ENCODE measurements around the gene ANKRD40CL.

ANKRD40CL gene

GRCh38 chr17:50778988-50779387, 11.7 kb upstream of the ANKRD40CL start:
- Mint-ChIP-seq H3K27ac (no peak overlapping the region), H3K9me3 (no peaks in the 10 kb centered on the region), H3K4me3 (no peak overlapping the region), H3K27me3 (peaks cover 10% of the 10 kb centered on the region), H3K36me3 (no peaks in the 10 kb centered on the region), H3K4me1 (peaks cover 3% of the 10 kb centered on the region)
- no peak for DNase-seq (ENCODE audit: low spot score in 2 of 2)
- ATAC-seq (ENCODE audit: low read depth) = no peak

GRCh38 chr17:50778471-50778870, 11.2 kb upstream of the ANKRD40CL start:
- H3K4me3 Mint-ChIP-seq = no peak overlapping the region
- H3K9me3 Mint-ChIP-seq = no peaks in the 10 kb centered on the region
- H3K27me3 Mint-ChIP-seq = peaks cover 8% of the 10 kb centered on the region
- DNase-seq (ENCODE audit: low spot score in 2 of 2) (no peak), ATAC-seq (ENCODE audit: low read depth) (no peak)
- no peak overlapping the region for H3K27ac Mint-ChIP-seq
- H3K4me1 Mint-ChIP-seq = peaks cover 3% of the 10 kb centered on the region
- no peaks in the 10 kb centered on the region for H3K36me3 Mint-ChIP-seq

DNA sequence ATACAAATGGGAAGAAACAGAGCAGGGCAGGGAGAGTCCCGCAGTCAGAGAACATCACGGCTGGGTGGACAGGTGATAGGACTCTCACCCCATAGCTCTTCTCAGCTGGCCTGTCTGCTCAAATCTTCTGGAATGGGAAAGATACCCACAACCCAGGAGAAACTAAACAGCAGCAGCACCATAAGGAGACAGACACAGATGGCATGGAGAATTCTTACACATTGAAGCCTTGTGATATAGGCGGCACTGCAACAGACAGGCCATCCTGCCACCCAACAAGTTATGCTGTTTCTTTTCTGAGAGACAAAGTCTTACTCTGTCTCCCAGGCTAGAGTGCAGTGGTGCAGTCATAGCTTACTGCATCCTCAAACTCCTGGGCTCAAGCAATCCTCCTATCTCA, 8.6 kb upstream of the ANKRD40CL start:
- Mint-ChIP-seq H3K36me3 (no peaks in the 10 kb centered on the region), H3K4me1 (peaks cover 3% of the 10 kb centered on the region), H3K4me3 (no peak overlapping the region), H3K27ac (no peak overlapping the region), H3K27me3 (peaks cover 1% of the 10 kb centered on the region), H3K9me3 (no peaks in the 10 kb centered on the region)
- ATAC-seq (ENCODE audit: low read depth) = no peak
- no peak for DNase-seq (ENCODE audit: low spot score in 2 of 2)

DNA sequence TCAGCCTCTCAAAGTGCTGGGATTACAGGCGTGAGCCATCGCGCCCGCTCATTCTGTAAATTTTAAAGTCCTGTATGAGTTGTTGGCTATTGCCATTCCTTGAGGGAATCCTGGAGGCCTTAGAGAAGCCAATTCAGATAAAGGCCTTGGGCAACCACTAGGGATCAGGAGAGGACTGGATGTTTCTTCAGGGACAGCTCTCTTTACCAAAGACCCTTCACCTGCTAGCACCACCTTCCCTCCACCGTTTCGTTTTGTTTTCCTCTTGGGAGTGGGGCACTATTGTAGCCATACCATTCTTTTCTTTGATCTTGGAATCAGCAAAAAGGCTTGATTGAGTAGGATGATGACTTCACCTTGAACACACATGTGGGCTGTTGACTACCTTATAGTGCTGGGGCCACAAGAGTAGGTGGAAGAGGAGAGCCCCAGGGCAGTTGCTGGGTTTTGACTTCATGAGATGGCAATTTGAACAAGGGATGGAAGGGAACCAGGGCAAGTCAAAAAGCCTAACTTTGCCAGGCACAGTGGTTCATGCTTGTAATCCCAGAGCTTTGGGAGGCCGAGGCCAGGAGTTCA, 7.0 kb upstream of the ANKRD40CL start:
- no peaks in the 10 kb centered on the region for H3K36me3 Mint-ChIP-seq
- no peak overlapping the region for H3K4me3 Mint-ChIP-seq
- ATAC-seq (ENCODE audit: low read depth) = no peak
- H3K9me3 Mint-ChIP-seq = no peaks in the 10 kb centered on the region
- peaks cover 3% of the 10 kb centered on the region for H3K4me1 Mint-ChIP-seq
- H3K27ac Mint-ChIP-seq = no peak overlapping the region
- no peak for DNase-seq (ENCODE audit: low spot score in 2 of 2)
- peaks cover 1% of the 10 kb centered on the region for H3K27me3 Mint-ChIP-seq

- H3K9me3 Mint-ChIP-seq = no peaks in the 10 kb centered on the region
- no peak overlapping the region for H3K4me3 Mint-ChIP-seq
- H3K27me3 Mint-ChIP-seq = peaks cover 1% of the 10 kb centered on the region
- ATAC-seq (ENCODE audit: low read depth) (no peak), DNase-seq (ENCODE audit: low spot score in 2 of 2) (no peak)
- H3K36me3 Mint-ChIP-seq = no peaks in the 10 kb centered on the region
- H3K27ac Mint-ChIP-seq = no peak overlapping the region
- H3K4me1 Mint-ChIP-seq = peaks cover 3% of the 10 kb centered on the region
These were observed 4.9 kb upstream of the ANKRD40CL start for GRCh38 chr17:50771991-50772785.

- peaks cover 1% of the 10 kb centered on the region for H3K27me3 Mint-ChIP-seq
- ATAC-seq (ENCODE audit: low read depth) = no peak
These were observed 3.0 kb upstream of the ANKRD40CL start for GRCh38 chr17:50770346-50770745.

GRCh38 chr17:50769884-50770283, 2.6 kb upstream of the ANKRD40CL start:
- Mint-ChIP-seq H3K27ac (no peak overlapping the region), H3K27me3 (peaks cover 1% of the 10 kb centered on the region), H3K9me3 (no peaks in the 10 kb centered on the region), H3K4me3 (no peak overlapping the region), H3K4me1 (peaks cover 19% of the 10 kb centered on the region), H3K36me3 (no peaks in the 10 kb centered on the region)
- ATAC-seq (ENCODE audit: low read depth) (no peak), DNase-seq (ENCODE audit: low spot score in 2 of 2) (no peak)

More at GRCh38 chr17:50770346-50770745, 3.0 kb upstream of the ANKRD40CL start:
- H3K9me3 Mint-ChIP-seq = no peaks in the 10 kb centered on the region
- peaks cover 16% of the 10 kb centered on the region for H3K4me1 Mint-ChIP-seq
- no peak overlapping the region for H3K4me3 Mint-ChIP-seq
- H3K36me3 Mint-ChIP-seq = no peaks in the 10 kb centered on the region
- DNase-seq (ENCODE audit: low spot score in 2 of 2) = no peak
- H3K27ac Mint-ChIP-seq = no peak overlapping the region

DNA sequence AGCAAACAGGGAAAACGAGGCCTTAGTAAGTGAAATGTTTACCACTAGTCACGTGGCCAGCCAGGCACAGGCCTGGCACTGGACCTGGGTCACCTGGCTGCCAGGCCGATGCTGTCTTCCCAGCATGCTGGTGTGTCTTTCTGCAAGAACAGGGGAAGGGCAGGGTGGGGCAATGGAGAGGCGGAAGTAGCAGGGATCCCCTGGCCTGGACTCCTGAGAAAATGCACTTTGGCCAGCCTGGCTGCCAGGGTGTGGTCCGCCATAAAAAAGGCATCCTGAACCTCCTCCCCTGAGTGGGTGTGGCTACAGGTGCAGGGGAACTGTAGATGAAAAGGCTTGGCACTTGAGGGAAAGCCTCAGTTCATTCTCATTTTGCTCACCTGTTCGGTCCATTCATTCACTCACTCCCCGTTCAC, 1.0 kb upstream of the ANKRD40CL start:
- Mint-ChIP-seq H3K4me1 (peaks cover 28% of the 10 kb centered on the region), H3K27me3 (no peaks in the 10 kb centered on the region), H3K4me3 (no peak overlapping the region), H3K9me3 (no peaks in the 10 kb centered on the region), H3K36me3 (no peaks in the 10 kb centered on the region), H3K27ac (no peak overlapping the region)
- DNase-seq (ENCODE audit: low spot score in 2 of 2) (no peak), ATAC-seq (ENCODE audit: low read depth) (no peak)

- DNase-seq (ENCODE audit: low spot score in 2 of 2) (no peak), ATAC-seq (ENCODE audit: low read depth) (no peak)
- no peaks in the 10 kb centered on the region for H3K27me3 Mint-ChIP-seq
- H3K27ac Mint-ChIP-seq = no peak overlapping the region
- H3K36me3 Mint-ChIP-seq = no peaks in the 10 kb centered on the region
- H3K4me1 Mint-ChIP-seq = peaks cover 27% of the 10 kb centered on the region
- H3K9me3 Mint-ChIP-seq = no peaks in the 10 kb centered on the region
- no peak overlapping the region for H3K4me3 Mint-ChIP-seq
These were observed 288 bp downstream of the ANKRD40CL start for GRCh38 chr17:50767030-50767429.

DNA sequence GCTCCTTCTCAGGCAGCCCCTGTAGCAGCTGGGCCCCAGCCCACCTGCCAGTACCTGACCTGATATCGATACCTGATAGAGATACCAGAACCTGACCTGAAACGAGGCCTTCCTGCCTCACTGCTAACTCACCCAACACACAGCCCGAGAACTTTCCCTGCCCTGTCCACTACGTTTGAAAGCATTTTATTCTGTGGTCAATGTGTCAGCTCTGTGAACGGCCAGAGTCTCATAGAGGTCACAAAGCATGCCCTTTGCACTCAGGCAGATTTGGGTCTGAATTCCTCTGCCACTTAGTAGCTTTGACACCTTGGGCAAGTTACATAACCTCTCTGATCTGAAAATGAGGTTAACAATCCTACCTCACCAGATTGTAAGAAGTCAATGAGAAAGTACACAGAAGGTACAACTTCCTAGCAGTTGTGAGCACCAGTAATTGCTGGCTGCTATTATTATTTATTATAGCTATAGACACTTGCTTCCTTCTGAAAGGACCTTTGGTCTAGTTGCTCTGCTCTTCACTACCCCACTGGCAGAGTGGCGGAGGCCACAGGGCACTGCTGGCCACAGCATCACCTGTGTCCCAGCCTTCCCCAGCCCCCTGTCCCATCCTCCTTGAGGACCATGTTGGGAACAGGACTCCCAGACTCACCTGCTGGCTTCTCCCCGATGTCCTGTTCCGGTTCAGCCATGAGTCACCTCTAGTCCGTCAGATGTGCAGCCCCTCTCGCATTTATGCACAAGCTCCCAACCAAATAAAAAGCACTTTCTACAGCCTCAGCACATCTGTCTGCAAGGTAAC, 895 bp downstream of the ANKRD40CL start:
- DNase-seq (ENCODE audit: low spot score in 2 of 2) (no peak), ATAC-seq (ENCODE audit: low read depth) (no peak)
- Mint-ChIP-seq H3K4me1 (peaks cover 26% of the 10 kb centered on the region), H3K36me3 (no peaks in the 10 kb centered on the region), H3K27me3 (no peaks in the 10 kb centered on the region), H3K4me3 (peak overlapping the region; percentile 33), H3K9me3 (no peaks in the 10 kb centered on the region), H3K27ac (no peak overlapping the region)

DNA sequence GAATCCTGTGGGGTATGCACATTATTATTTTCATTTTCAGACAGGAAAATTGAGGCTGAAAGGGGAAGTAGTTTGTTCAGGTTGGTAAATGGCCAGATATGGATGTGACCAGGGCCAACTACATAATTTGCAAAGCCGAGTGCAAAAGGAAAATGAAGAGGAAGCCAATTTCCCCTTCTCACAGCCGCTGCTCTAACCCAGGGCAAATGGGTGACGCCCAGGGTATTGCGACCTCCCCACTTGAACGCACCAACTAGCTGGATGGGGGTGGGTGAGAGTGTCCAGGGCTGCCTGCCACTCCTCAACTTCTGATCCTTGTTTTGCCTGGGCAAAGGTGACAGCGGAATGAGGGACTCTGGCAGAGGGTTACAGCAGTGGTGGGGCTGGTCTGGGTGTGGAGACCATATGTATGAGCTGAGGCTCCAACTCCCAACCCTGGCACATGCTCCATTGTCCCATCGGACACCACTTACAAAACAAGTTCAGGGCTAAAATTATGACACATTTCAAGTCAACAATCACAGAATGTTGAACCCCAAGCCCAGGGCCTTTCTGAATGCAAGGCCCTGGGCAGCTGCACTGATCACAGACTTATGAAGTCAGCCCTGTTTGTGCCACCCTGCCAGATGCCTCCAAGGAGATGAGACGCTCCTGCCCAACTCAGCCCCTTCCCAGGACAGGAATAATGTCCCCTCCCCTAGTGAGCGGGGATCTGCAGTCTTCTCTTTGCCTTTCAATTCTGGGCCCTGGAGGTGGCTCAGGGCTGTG, 1.7 kb downstream of the ANKRD40CL start:
- no peaks in the 10 kb centered on the region for H3K9me3 Mint-ChIP-seq
- ATAC-seq (ENCODE audit: low read depth) = peak; percentile 75
- DNase-seq (ENCODE audit: low spot score in 2 of 2) = peak; percentile 17 to 27
- no peaks in the 10 kb centered on the region for H3K27me3 Mint-ChIP-seq
- no peak overlapping the region for H3K27ac Mint-ChIP-seq
- H3K36me3 Mint-ChIP-seq = no peaks in the 10 kb centered on the region
- H3K4me3 Mint-ChIP-seq = peak overlapping the region; percentile 33
- H3K4me1 Mint-ChIP-seq = peaks cover 26% of the 10 kb centered on the region

DNA sequence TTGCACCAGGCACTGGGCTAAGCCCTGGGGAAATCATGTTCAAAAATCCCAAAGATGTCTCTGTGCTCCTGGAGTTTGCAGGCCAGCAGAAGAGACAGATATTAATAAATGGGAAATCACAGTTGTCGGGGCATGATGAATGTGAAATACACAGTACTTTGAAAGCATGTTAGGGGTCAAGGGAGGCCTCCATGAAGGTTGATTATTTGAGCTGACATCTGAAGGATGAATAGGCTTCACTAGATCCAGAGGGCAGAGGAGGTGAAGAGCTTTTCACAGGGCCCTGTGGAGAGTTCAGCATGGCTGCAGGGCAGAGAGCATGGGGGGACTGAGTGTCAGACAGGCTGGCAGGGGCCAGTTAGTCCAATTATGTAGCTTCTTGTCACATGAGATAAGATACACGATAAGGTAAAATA, 2.6 kb downstream of the ANKRD40CL start:
- ATAC-seq (ENCODE audit: low read depth) = no peak
- no peak for DNase-seq (ENCODE audit: low spot score in 2 of 2)
- Mint-ChIP-seq H3K4me1 (peaks cover 26% of the 10 kb centered on the region), H3K27me3 (no peaks in the 10 kb centered on the region), H3K36me3 (no peaks in the 10 kb centered on the region), H3K27ac (no peak overlapping the region), H3K4me3 (peak overlapping the region; percentile 9), H3K9me3 (no peaks in the 10 kb centered on the region)

DNA sequence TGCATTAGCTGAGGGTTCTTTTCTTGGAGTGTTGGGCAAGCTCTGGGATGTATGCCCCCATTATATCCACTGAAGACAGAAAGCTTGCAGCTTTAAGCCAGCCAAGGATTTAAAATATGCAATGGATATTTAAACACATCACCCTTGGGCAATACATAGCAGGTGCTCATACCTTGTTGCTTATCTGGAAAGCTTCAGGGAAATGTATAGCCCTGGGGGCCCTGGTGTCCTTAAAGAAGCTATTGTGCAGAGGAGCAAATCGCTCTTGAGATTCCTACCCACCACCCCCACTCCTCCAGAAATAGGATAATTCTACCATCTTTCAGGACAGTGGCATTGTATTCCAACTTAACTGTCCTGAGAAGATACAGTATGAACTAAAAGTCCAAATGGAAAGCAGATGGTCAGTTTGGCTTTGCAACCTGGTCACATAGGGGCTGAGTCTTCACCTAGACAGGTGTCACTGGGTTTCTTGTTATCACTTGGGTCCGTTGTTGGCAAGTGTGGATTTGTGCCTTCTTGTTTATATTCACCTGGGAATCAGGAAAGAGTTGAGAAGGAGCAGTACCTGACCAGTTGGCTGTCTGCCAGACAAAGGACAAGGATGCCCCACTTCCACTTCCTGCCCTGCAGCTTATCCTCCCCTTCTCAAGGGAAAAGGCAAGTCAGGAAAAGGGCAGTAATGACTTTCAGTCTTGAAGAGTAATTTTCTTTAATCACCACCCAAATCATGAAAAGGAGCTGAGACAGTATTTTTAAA, 3.4 kb downstream of the ANKRD40CL start:
- DNase-seq (ENCODE audit: low spot score in 2 of 2) (no peak), ATAC-seq (ENCODE audit: low read depth) (no peak)
- peaks cover 27% of the 10 kb centered on the region for H3K4me1 Mint-ChIP-seq
- H3K4me3 Mint-ChIP-seq = no peak overlapping the region
- H3K9me3 Mint-ChIP-seq = no peaks in the 10 kb centered on the region
- H3K27ac Mint-ChIP-seq = peak overlapping the region; percentile 94
- H3K27me3 Mint-ChIP-seq = no peaks in the 10 kb centered on the region
- no peaks in the 10 kb centered on the region for H3K36me3 Mint-ChIP-seq
